ENCODE data around the gene RAD51B.
A peak's percentile ranks its signal among the peaks of the same experiment; 100 is the strongest.

The RAD51B gene

GRCh38 chr14:68230950-68231717 is 411.6 kb downstream of the RAD51B start:
- H3K27ac ChIP-seq (ENCODE audit: low read depth, low read length): peak overlapping the region; percentile 14
- no peak overlapping the region for H3K9ac ChIP-seq (ENCODE audit: low read depth in 1 of 2, low read length in 2 of 2)
- H3K9me3 ChIP-seq (ENCODE audit: control insufficient read depth in 1 of 2, low read length in 2 of 2): no peaks in the 10 kb centered on the region
- peaks cover 15 to 38% of the 10 kb centered on the region in 2 donors for H3K4me1 ChIP-seq (ENCODE audit: control insufficient read depth in 1 of 2, insufficient read depth in 2 of 2, low read length in 2 of 2)
- peak overlapping the region in 1 of 2 donors; percentile 17 for H3K4me3 ChIP-seq (ENCODE audit: low read depth in 1 of 2, low read length in 2 of 2)
- H3K36me3 ChIP-seq (ENCODE audit: control insufficient read depth in 1 of 2, insufficient read depth in 2 of 2, low read length in 2 of 2): no peaks in the 10 kb centered on the region
- H3K27me3 ChIP-seq (ENCODE audit: control insufficient read depth in 1 of 2, insufficient read depth in 2 of 2, low read length in 2 of 2): no peaks in the 10 kb centered on the region

- no peaks in the 10 kb centered on the region for H3K9me3 ChIP-seq (ENCODE audit: control insufficient read depth in 1 of 2, low read length in 2 of 2)
- H3K27ac ChIP-seq (ENCODE audit: low read depth, low read length): peak overlapping the region; percentile 57
- peaks cover 21 to 45% of the 10 kb centered on the region in 2 donors for H3K4me1 ChIP-seq (ENCODE audit: control insufficient read depth in 1 of 2, insufficient read depth in 2 of 2, low read length in 2 of 2)
- no peaks in the 10 kb centered on the region for H3K27me3 ChIP-seq (ENCODE audit: control insufficient read depth in 1 of 2, insufficient read depth in 2 of 2, low read length in 2 of 2)
- H3K36me3 ChIP-seq (ENCODE audit: control insufficient read depth in 1 of 2, insufficient read depth in 2 of 2, low read length in 2 of 2): no peaks in the 10 kb centered on the region
- H3K9ac ChIP-seq (ENCODE audit: low read depth in 1 of 2, low read length in 2 of 2): no peak overlapping the region
- H3K4me3 ChIP-seq (ENCODE audit: low read depth in 1 of 2, low read length in 2 of 2): peak overlapping the region in 1 of 2 donors; percentile 5
These were observed 412.3 kb downstream of the RAD51B start for GRCh38 chr14:68231898-68232297.

- Histone ChIP-seq H3K27me3 (ENCODE audit: control insufficient read depth in 1 of 2, insufficient read depth in 2 of 2, low read length in 2 of 2) (no peaks in the 10 kb centered on the region), H3K36me3 (ENCODE audit: control insufficient read depth in 1 of 2, insufficient read depth in 2 of 2, low read length in 2 of 2) (no peaks in the 10 kb centered on the region), H3K9ac (ENCODE audit: low read depth in 1 of 2, low read length in 2 of 2) (peak overlapping the region in 1 of 2 donors; percentile 26), H3K4me1 (ENCODE audit: control insufficient read depth in 1 of 2, insufficient read depth in 2 of 2, low read length in 2 of 2) (peaks cover 21 to 49% of the 10 kb centered on the region in 2 donors), H3K27ac (ENCODE audit: low read depth, low read length) (peak overlapping the region; percentile 57), H3K9me3 (ENCODE audit: control insufficient read depth in 1 of 2, low read length in 2 of 2) (no peaks in the 10 kb centered on the region), H3K4me3 (ENCODE audit: low read depth in 1 of 2, low read length in 2 of 2) (peak overlapping the region in 1 of 2 donors; percentile 5)
These were observed 412.9 kb downstream of the RAD51B start for GRCh38 chr14:68232300-68233055.

- H3K9ac ChIP-seq (ENCODE audit: low read depth in 1 of 2, low read length in 2 of 2): no peak overlapping the region
- no peak overlapping the region for H3K4me3 ChIP-seq (ENCODE audit: low read depth in 1 of 2, low read length in 2 of 2)
- H3K36me3 ChIP-seq (ENCODE audit: control insufficient read depth in 1 of 2, insufficient read depth in 2 of 2, low read length in 2 of 2): no peaks in the 10 kb centered on the region
- peaks cover 21 to 49% of the 10 kb centered on the region in 2 donors for H3K4me1 ChIP-seq (ENCODE audit: control insufficient read depth in 1 of 2, insufficient read depth in 2 of 2, low read length in 2 of 2)
- no peaks in the 10 kb centered on the region for H3K27me3 ChIP-seq (ENCODE audit: control insufficient read depth in 1 of 2, insufficient read depth in 2 of 2, low read length in 2 of 2)
- no peaks in the 10 kb centered on the region for H3K9me3 ChIP-seq (ENCODE audit: control insufficient read depth in 1 of 2, low read length in 2 of 2)
- no peak overlapping the region for H3K27ac ChIP-seq (ENCODE audit: low read depth, low read length)
These were observed 413.7 kb downstream of the RAD51B start for GRCh38 chr14:68233101-68233784.

- H3K4me1 ChIP-seq (ENCODE audit: control insufficient read depth in 1 of 2, insufficient read depth in 2 of 2, low read length in 2 of 2): peaks cover 30 to 58% of the 10 kb centered on the region in 2 donors
- no peaks in the 10 kb centered on the region for H3K27me3 ChIP-seq (ENCODE audit: control insufficient read depth in 1 of 2, insufficient read depth in 2 of 2, low read length in 2 of 2)
- H3K27ac ChIP-seq (ENCODE audit: low read depth, low read length): no peak overlapping the region
- H3K4me3 ChIP-seq (ENCODE audit: low read depth in 1 of 2, low read length in 2 of 2): no peak overlapping the region
- no peak overlapping the region for H3K9ac ChIP-seq (ENCODE audit: low read depth in 1 of 2, low read length in 2 of 2)
- no peaks in the 10 kb centered on the region for H3K9me3 ChIP-seq (ENCODE audit: control insufficient read depth in 1 of 2, low read length in 2 of 2)
- H3K36me3 ChIP-seq (ENCODE audit: control insufficient read depth in 1 of 2, insufficient read depth in 2 of 2, low read length in 2 of 2): no peaks in the 10 kb centered on the region
These were observed 414.7 kb downstream of the RAD51B start for GRCh38 chr14:68234101-68234905.

GRCh38 chr14:68235011-68235410 is 415.4 kb downstream of the RAD51B start:
- H3K9ac ChIP-seq (ENCODE audit: low read depth in 1 of 2, low read length in 2 of 2): no peak overlapping the region
- H3K4me3 ChIP-seq (ENCODE audit: low read depth in 1 of 2, low read length in 2 of 2): no peak overlapping the region
- no peaks in the 10 kb centered on the region for H3K36me3 ChIP-seq (ENCODE audit: control insufficient read depth in 1 of 2, insufficient read depth in 2 of 2, low read length in 2 of 2)
- no peaks in the 10 kb centered on the region for H3K9me3 ChIP-seq (ENCODE audit: control insufficient read depth in 1 of 2, low read length in 2 of 2)
- no peak overlapping the region for H3K27ac ChIP-seq (ENCODE audit: low read depth, low read length)
- peaks cover 37 to 65% of the 10 kb centered on the region in 2 donors for H3K4me1 ChIP-seq (ENCODE audit: control insufficient read depth in 1 of 2, insufficient read depth in 2 of 2, low read length in 2 of 2)
- no peaks in the 10 kb centered on the region for H3K27me3 ChIP-seq (ENCODE audit: control insufficient read depth in 1 of 2, insufficient read depth in 2 of 2, low read length in 2 of 2)

GRCh38 chr14:68236582-68237458 is 417.2 kb downstream of the RAD51B start:
- Histone ChIP-seq H3K27ac (ENCODE audit: low read depth, low read length) (no peak overlapping the region), H3K4me3 (ENCODE audit: low read depth in 1 of 2, low read length in 2 of 2) (no peak overlapping the region), H3K9ac (ENCODE audit: low read depth in 1 of 2, low read length in 2 of 2) (no peak overlapping the region), H3K4me1 (ENCODE audit: control insufficient read depth in 1 of 2, insufficient read depth in 2 of 2, low read length in 2 of 2) (peaks cover 43 to 65% of the 10 kb centered on the region in 2 donors), H3K36me3 (ENCODE audit: control insufficient read depth in 1 of 2, insufficient read depth in 2 of 2, low read length in 2 of 2) (no peaks in the 10 kb centered on the region), H3K27me3 (ENCODE audit: control insufficient read depth in 1 of 2, insufficient read depth in 2 of 2, low read length in 2 of 2) (no peaks in the 10 kb centered on the region), H3K9me3 (ENCODE audit: control insufficient read depth in 1 of 2, low read length in 2 of 2) (no peaks in the 10 kb centered on the region)

- no peaks in the 10 kb centered on the region for H3K9me3 ChIP-seq (ENCODE audit: control insufficient read depth in 1 of 2, low read length in 2 of 2)
- no peak overlapping the region for H3K4me3 ChIP-seq (ENCODE audit: low read depth in 1 of 2, low read length in 2 of 2)
- H3K4me1 ChIP-seq (ENCODE audit: control insufficient read depth in 1 of 2, insufficient read depth in 2 of 2, low read length in 2 of 2): peaks cover 42 to 64% of the 10 kb centered on the region in 2 donors
- no peak overlapping the region for H3K9ac ChIP-seq (ENCODE audit: low read depth in 1 of 2, low read length in 2 of 2)
- H3K36me3 ChIP-seq (ENCODE audit: control insufficient read depth in 1 of 2, insufficient read depth in 2 of 2, low read length in 2 of 2): no peaks in the 10 kb centered on the region
- H3K27ac ChIP-seq (ENCODE audit: low read depth, low read length): no peak overlapping the region
- no peaks in the 10 kb centered on the region for H3K27me3 ChIP-seq (ENCODE audit: control insufficient read depth in 1 of 2, insufficient read depth in 2 of 2, low read length in 2 of 2)
These were observed 419.0 kb downstream of the RAD51B start for GRCh38 chr14:68238551-68238950.

GRCh38 chr14:68238976-68239375 is 419.4 kb downstream of the RAD51B start:
- no peaks in the 10 kb centered on the region for H3K9me3 ChIP-seq (ENCODE audit: control insufficient read depth in 1 of 2, low read length in 2 of 2)
- no peak overlapping the region for H3K27ac ChIP-seq (ENCODE audit: low read depth, low read length)
- peaks cover 46 to 64% of the 10 kb centered on the region in 2 donors for H3K4me1 ChIP-seq (ENCODE audit: control insufficient read depth in 1 of 2, insufficient read depth in 2 of 2, low read length in 2 of 2)
- no peak overlapping the region for H3K4me3 ChIP-seq (ENCODE audit: low read depth in 1 of 2, low read length in 2 of 2)
- no peak overlapping the region for H3K9ac ChIP-seq (ENCODE audit: low read depth in 1 of 2, low read length in 2 of 2)
- no peaks in the 10 kb centered on the region for H3K36me3 ChIP-seq (ENCODE audit: control insufficient read depth in 1 of 2, insufficient read depth in 2 of 2, low read length in 2 of 2)
- H3K27me3 ChIP-seq (ENCODE audit: control insufficient read depth in 1 of 2, insufficient read depth in 2 of 2, low read length in 2 of 2): no peaks in the 10 kb centered on the region
